Progenitor cell of endocrine pancreas (in vitro differentiated cells): ENCODE data around the gene AGTRAP. TPM values are rescaled to one million over a fixed set of nuclear protein-coding genes. Genes with fewer than 3 reads are reported as not detected.

Experiments
- DNase-seq: peaks from one replicate; pipeline ENCODE4 v3.0.0; 2021; ENCODE audit warnings: low spot score; ENCODE audit not compliant: unreplicated experiment
- H3K27ac Mint-ChIP-seq: 2 replicates; pipeline ENCODE4 v1.8.0; 2021; ENCODE audit warnings: mild to moderate bottlenecking, moderate library complexity, mixed read lengths
- H3K27me3 Mint-ChIP-seq: 2 replicates; pipeline ENCODE4 v1.8.0; 2021; ENCODE audit warnings: mixed read lengths
- H3K36me3 Mint-ChIP-seq: 2 replicates; pipeline ENCODE4 v1.8.0; 2022; ENCODE audit warnings: mixed read lengths; ENCODE audit not compliant: insufficient read depth
- H3K4me1 Mint-ChIP-seq: 2 replicates; pipeline ENCODE4 v1.8.0; 2021; ENCODE audit warnings: low read depth, mixed read lengths
- H3K4me3 Mint-ChIP-seq: 2 replicates; pipeline ENCODE4 v1.8.0; 2021; ENCODE audit warnings: low read depth, mild to moderate bottlenecking, moderate library complexity, mixed read lengths
- H3K9me3 Mint-ChIP-seq: 2 replicates; pipeline ENCODE4 v1.8.0; 2021; ENCODE audit warnings: low read depth, mixed read lengths
- CTCF ChIP-seq: fragments of 200-600 bp; sonication (generic); IDR thresholded peaks from one replicate; pipeline ENCODE4 v1.5.0; 2021; ENCODE audit warnings: antibody characterized with exemption, mild to moderate bottlenecking; ENCODE audit not compliant: unreplicated experiment
- total RNA-seq: library from RNA; stranded (reverse); gene quantifications from 2 replicates; pipeline ENCODE4 v1.2.1, GENCODE V29; 2021

The AGTRAP gene
- total RNA-seq, 1 donor from 2014 or later, result 34.2 TPM

GRCh38 chr1:11730429-11730891 is 5.5 kb upstream of the AGTRAP start:
- Mint-ChIP-seq H3K4me3 (no peak overlapping the region), H3K4me1 (peaks cover 4% of the 10 kb centered on the region), H3K36me3 (no peaks in the 10 kb centered on the region), H3K27ac (no peak overlapping the region), H3K9me3 (no peaks in the 10 kb centered on the region), H3K27me3 (no peaks in the 10 kb centered on the region)
- DNase-seq, result no peak
- no peak for TF ChIP-seq CTCF

- H3K4me3 Mint-ChIP-seq, result no peak overlapping the region
- no peaks in the 10 kb centered on the region for H3K27me3 Mint-ChIP-seq
- no peaks in the 10 kb centered on the region for H3K36me3 Mint-ChIP-seq
- H3K9me3 Mint-ChIP-seq, result no peaks in the 10 kb centered on the region
- DNase-seq, result no peak
- no peak for TF ChIP-seq CTCF
- peaks cover 5% of the 10 kb centered on the region for H3K4me1 Mint-ChIP-seq
- H3K27ac Mint-ChIP-seq, result peak overlapping the region; percentile 88
Measured at GRCh38 chr1:11731691-11732283, 4.1 kb upstream of the AGTRAP start.

- DNase-seq, result no peak
- H3K27me3 Mint-ChIP-seq, result no peaks in the 10 kb centered on the region
- H3K4me1 Mint-ChIP-seq, result peaks cover 10% of the 10 kb centered on the region
- H3K27ac Mint-ChIP-seq, result no peak overlapping the region
- no peak for TF ChIP-seq CTCF
- H3K9me3 Mint-ChIP-seq, result no peaks in the 10 kb centered on the region
- H3K4me3 Mint-ChIP-seq, result no peak overlapping the region
- no peaks in the 10 kb centered on the region for H3K36me3 Mint-ChIP-seq
Measured at GRCh38 chr1:11733306-11733705, 2.6 kb upstream of the AGTRAP start.

- peak overlapping the region; percentile 96 for H3K4me3 Mint-ChIP-seq
- H3K27ac Mint-ChIP-seq, result no peak overlapping the region
- H3K36me3 Mint-ChIP-seq, result no peaks in the 10 kb centered on the region
- H3K4me1 Mint-ChIP-seq, result peaks cover 9% of the 10 kb centered on the region
- no peak for DNase-seq
- no peak for TF ChIP-seq CTCF
- H3K9me3 Mint-ChIP-seq, result no peaks in the 10 kb centered on the region
- H3K27me3 Mint-ChIP-seq, result no peaks in the 10 kb centered on the region
Measured at GRCh38 chr1:11735531-11735853, 444 bp upstream of the AGTRAP start.

- H3K27ac Mint-ChIP-seq, result peak overlapping the region; percentile 89
- no peaks in the 10 kb centered on the region for H3K27me3 Mint-ChIP-seq
- no peaks in the 10 kb centered on the region for H3K9me3 Mint-ChIP-seq
- TF ChIP-seq CTCF, result no peak
- DNase-seq, result no peak
- peak overlapping the region; percentile 96 for H3K4me3 Mint-ChIP-seq
- peaks cover 6% of the 10 kb centered on the region for H3K4me1 Mint-ChIP-seq
- H3K36me3 Mint-ChIP-seq, result no peaks in the 10 kb centered on the region
Measured at GRCh38 chr1:11736746-11737639, 1.1 kb downstream of the AGTRAP start.
